ENCODE results near the gene GAS2L1. TPM values are rescaled to one million over a fixed set of nuclear protein-coding genes. Genes with fewer than 3 reads are reported as not detected.

GAS2L1 gene
- total RNA-seq, 1 experiment from 2014 or later = 8.0 TPM

- H2BK12ac ChIP-seq (ENCODE audit: insufficient read length, low read depth, low read length) = no peak overlapping the region
- Mint-ChIP-seq H3K27ac (no peak overlapping the region), H3K4me3 (peak overlapping the region; percentile 56 to 68), H3K27me3 (ENCODE audit: low read depth) (peaks cover 57% of the 10 kb centered on the region), H3K36me3 (ENCODE audit: insufficient read depth in 1 of 3, low read depth in 3 of 3) (peaks cover 0 to 5% (median 2%) of the 10 kb centered on the region in 3 experiments; a peak in 3 of 7 replicates), H3K9me3 (peaks cover 5 to 17% of the 10 kb centered on the region in 2 experiments; a peak in 4 of 5 replicates), H3K4me1 (peaks cover 14 to 23% of the 10 kb centered on the region in 2 experiments)
- no peaks in the 10 kb centered on the region for H3K4me1 ChIP-seq (ENCODE audit: insufficient read depth, low read length)
- H3K4ac ChIP-seq (ENCODE audit: low read depth, low read length) = no peak overlapping the region
- no peak overlapping the region for H2AFZ ChIP-seq (ENCODE audit: low read length)
- H3K23me2 ChIP-seq (ENCODE audit: insufficient read length, low read depth, low read length, poor library complexity, severe bottlenecking) = peaks cover 4% of the 10 kb centered on the region
- H4K5ac ChIP-seq (ENCODE audit: insufficient read length, low read depth, low read length) = no peak overlapping the region
- H4K8ac ChIP-seq (replicated peaks; ENCODE audit: insufficient read length, low read depth, low read length) = no peak overlapping the region
- H2BK15ac ChIP-seq (ENCODE audit: low read depth, low read length) = no peak overlapping the region
- H3K56ac ChIP-seq (ENCODE audit: insufficient read length, low read depth, low read length) = no peak overlapping the region
- H4K91ac ChIP-seq (ENCODE audit: insufficient read length, low read depth, low read length) = no peak overlapping the region
- H2BK20ac ChIP-seq (ENCODE audit: low read depth, low read length, poor library complexity, severe bottlenecking) = no peak overlapping the region
- no peak overlapping the region for H3K27ac ChIP-seq (ENCODE audit: insufficient read length, low read depth, low read length)
- H3K14ac ChIP-seq (ENCODE audit: insufficient read depth, low read length) = no peak overlapping the region
- peaks cover 33% of the 10 kb centered on the region for H3K27me3 ChIP-seq (ENCODE audit: insufficient read depth, low read length)
- no peaks in the 10 kb centered on the region for H3K9me3 ChIP-seq (ENCODE audit: control insufficient read depth, low read depth, low read length)
- no peak overlapping the region for H3T11ph ChIP-seq (ENCODE audit: low read length)
- no peak overlapping the region for H3K9ac ChIP-seq (ENCODE audit: extremely low read depth, insufficient read length, low read length)
- H3K18ac ChIP-seq (ENCODE audit: insufficient read length, low read depth, low read length) = no peak overlapping the region
- H2BK5ac ChIP-seq (ENCODE audit: insufficient read length, low read length) = no peak overlapping the region
- H4K20me1 ChIP-seq (ENCODE audit: control insufficient read depth, insufficient read depth, insufficient read length) = no peaks in the 10 kb centered on the region
- H2AK5ac ChIP-seq (ENCODE audit: insufficient read length, low read length) = no peak overlapping the region
- TF ChIP-seq CTCF (conservative IDR thresholded peaks at IDR 0.05) = no peak
- H3K4me2 ChIP-seq (ENCODE audit: insufficient read depth, insufficient read length, low read length) = no peak overlapping the region
- no peak overlapping the region for H3K23ac ChIP-seq (ENCODE audit: insufficient read length, low read depth, low read length)
- no CpG with 5 or more reads among the region's 51 CpGs for WGBS (ENCODE audit: extremely low coverage, insufficient read length, low lambda C conversion rate)
- no peak for DNase-seq
- no peaks in the 10 kb centered on the region for H3K79me1 ChIP-seq (ENCODE audit: insufficient read depth, low read depth, low read length, poor library complexity, severe bottlenecking)
- H3K79me2 ChIP-seq (ENCODE audit: insufficient read depth, low read length) = no peaks in the 10 kb centered on the region
- no peak overlapping the region for H2BK120ac ChIP-seq (ENCODE audit: low read depth, low read length, poor library complexity, severe bottlenecking)
These were observed 7.4 kb downstream of the GAS2L1 start for GRCh38 chr22:29313576-29314466.
